Endometrial microvascular endothelial cells (primary cell): ENCODE results near the gene CAPN14. TPM values are rescaled to one million over a fixed set of nuclear protein-coding genes. Genes with fewer than 3 reads are reported as not detected.

Experiments
- in situ Hi-C: cut with HindIII; loops from 2 replicates; pipeline ENCODE4 v1.10.0; 2017; ENCODE audit warnings: low sequenced_read_pairs, low pct_unique_long_range_greater_than_20kb; ENCODE audit errors: inconsistent ontology term
- total RNA-seq: library from RNA; depleted of rRNA; stranded (reverse); fragments of >200 nt; gene quantifications from one replicate; pipeline ENCODE4 v1.2.3, GENCODE V29; 2015; ENCODE audit errors: inconsistent ontology term

The CAPN14 gene
- total RNA-seq, 1 donor from 2014 or later, result not detected

- in situ Hi-C loops, result no loop called here
Measured at GRCh38 chr2:31230751-31231150, 13.4 kb upstream of the CAPN14 start.

GRCh38 chr2:31228717-31229116 is 11.4 kb upstream of the CAPN14 start:
- in situ Hi-C loops, result no loop called here

- in situ Hi-C loops, result no loop called here
Measured at GRCh38 chr2:31227711-31228125, 10.4 kb upstream of the CAPN14 start.

- in situ Hi-C loops, result no loop called here
Measured at GRCh38 chr2:31227110-31227509, 9.8 kb upstream of the CAPN14 start.

GRCh38 chr2:31226266-31226665 is 9.0 kb upstream of the CAPN14 start:
- in situ Hi-C loops, result no loop called here

GRCh38 chr2:31223749-31224148 is 6.4 kb upstream of the CAPN14 start:
- in situ Hi-C loops, result no loop called here

GRCh38 chr2:31223026-31223425 is 5.7 kb upstream of the CAPN14 start:
- in situ Hi-C loops, result no loop called here

GRCh38 chr2:31222071-31222470 is 4.8 kb upstream of the CAPN14 start:
- in situ Hi-C loops, result no loop called here

GRCh38 chr2:31221544-31221943 is 4.2 kb upstream of the CAPN14 start:
- in situ Hi-C loops, result no loop called here

- in situ Hi-C loops, result no loop called here
Measured at GRCh38 chr2:31219131-31219969, 2.0 kb upstream of the CAPN14 start.

GRCh38 chr2:31216734-31217133 is 581 bp downstream of the CAPN14 start:
- in situ Hi-C loops, result no loop called here

GRCh38 chr2:31214444-31214915 is 2.8 kb downstream of the CAPN14 start:
- in situ Hi-C loops, result no loop called here

GRCh38 chr2:31213601-31214443 is 3.5 kb downstream of the CAPN14 start:
- in situ Hi-C loops, result no loop called here

- in situ Hi-C loops, result no loop called here
Measured at GRCh38 chr2:31212659-31213600, 4.4 kb downstream of the CAPN14 start.

GRCh38 chr2:31208240-31208639 is 9.1 kb downstream of the CAPN14 start:
- in situ Hi-C loops, result no loop called here

- in situ Hi-C loops, result no loop called here
Measured at GRCh38 chr2:31207790-31208189, 9.5 kb downstream of the CAPN14 start.

- in situ Hi-C loops, result no loop called here
Measured at GRCh38 chr2:31205613-31206012, 11.7 kb downstream of the CAPN14 start.

GRCh38 chr2:31205186-31205585 is 12.1 kb downstream of the CAPN14 start:
- in situ Hi-C loops, result no loop called here

- in situ Hi-C loops, result no loop called here
Measured at GRCh38 chr2:31204783-31205182, 12.5 kb downstream of the CAPN14 start.
